BLaER1 treated with 17β-estradiol and CSF1 and Interleukin-3, amounts not matched to agents 10 nM and 100 nM (cell line): Measurements from ENCODE around the gene PTPRN2.

ENCODE experiments used
- H3K27ac ChIP-seq, 11 experiments: shearing (Covaris generic); formaldehyde crosslinking; 2 replicates each; pipeline ENCODE4 v1.8.1; 2022
- H3K27me3 ChIP-seq, 11 experiments: shearing (Covaris generic); formaldehyde crosslinking; 2 replicates each; pipeline ENCODE4 v1.8.1; 2022
- H3K36me3 ChIP-seq, 11 experiments: shearing (Covaris generic); formaldehyde crosslinking; 2 replicates each; pipeline ENCODE4 v1.8.1; 2022
- H3K4me1 ChIP-seq, 10 experiments: shearing (Covaris generic); formaldehyde crosslinking; 2 replicates each; pipeline ENCODE4 v1.8.1; 2022
- H3K4me2 ChIP-seq, 11 experiments: shearing (Covaris generic); formaldehyde crosslinking; 2 replicates each; pipeline ENCODE4 v1.8.1; 2022
- H3K4me3 ChIP-seq, 10 experiments: shearing (Covaris generic); formaldehyde crosslinking; 2 replicates each; pipeline ENCODE4 v1.8.1; 2022
- H3K9ac ChIP-seq, 11 experiments: shearing (Covaris generic); formaldehyde crosslinking; 2 replicates each; pipeline ENCODE4 v1.8.1; 2022
- H3K9me3 ChIP-seq, 11 experiments: shearing (Covaris generic); formaldehyde crosslinking; replicated peaks in 1 of 11; 2 replicates each; pipeline ENCODE4 v1.8.1; 2022
- H4K20me1 ChIP-seq, 11 experiments: shearing (Covaris generic); formaldehyde crosslinking; 2 replicates each; pipeline ENCODE4 v1.8.1; 2022
- Cebpa-rat ChIP-seq, 11 experiments: shearing (Covaris generic); IDR thresholded peaks; 2 replicates each; pipeline ENCODE4 v1.8.1; 2022

Gene PTPRN2

GRCh38 chr7:158063850-158064610, 523.6 kb downstream of the PTPRN2 start:
- H3K27ac ChIP-seq = no peak overlapping the region
- H4K20me1 ChIP-seq = no peaks in the 10 kb centered on the region
- no peak overlapping the region for H3K4me3 ChIP-seq
- peak overlapping the region in 7 of 11 experiments; percentile 2 to 41 (median 29); a peak in 10 of 22 replicates for H3K4me2 ChIP-seq
- no peaks in the 10 kb centered on the region for H3K36me3 ChIP-seq
- H3K9ac ChIP-seq = no peak overlapping the region
- H3K9me3 ChIP-seq = peaks cover 33 to 42% (median 37%) of the 10 kb centered on the region in 11 experiments
- H3K4me1 ChIP-seq = peaks cover 0 to 32% (median 13%) of the 10 kb centered on the region in 10 experiments; a peak in 12 of 20 replicates
- no peak for TF ChIP-seq Cebpa-rat (IDR thresholded peaks at IDR 0.05)
- H3K27me3 ChIP-seq = no peaks in the 10 kb centered on the region

GRCh38 chr7:158062661-158063060, 525.0 kb downstream of the PTPRN2 start:
- Histone ChIP-seq H3K27ac (no peak overlapping the region), H3K9me3 (peaks cover 39 to 56% (median 46%) of the 10 kb centered on the region in 11 experiments), H3K36me3 (no peaks in the 10 kb centered on the region), H3K9ac (no peak overlapping the region), H3K4me3 (no peak overlapping the region), H3K4me2 (no peak overlapping the region), H4K20me1 (no peaks in the 10 kb centered on the region), H3K4me1 (peaks cover 0 to 24% (median 11%) of the 10 kb centered on the region in 10 experiments; a peak in 12 of 20 replicates), H3K27me3 (no peaks in the 10 kb centered on the region)
- TF ChIP-seq Cebpa-rat (IDR thresholded peaks at IDR 0.05) = no peak

- H3K36me3 ChIP-seq = no peaks in the 10 kb centered on the region
- no peak overlapping the region for H3K4me2 ChIP-seq
- peaks cover 42 to 62% (median 52%) of the 10 kb centered on the region in 11 experiments for H3K9me3 ChIP-seq
- H4K20me1 ChIP-seq = no peaks in the 10 kb centered on the region
- no peak overlapping the region for H3K9ac ChIP-seq
- no peak for TF ChIP-seq Cebpa-rat (IDR thresholded peaks at IDR 0.05)
- no peaks in the 10 kb centered on the region for H3K27me3 ChIP-seq
- peaks cover 0 to 19% (median 7%) of the 10 kb centered on the region in 10 experiments; a peak in 10 of 20 replicates for H3K4me1 ChIP-seq
- no peak overlapping the region for H3K4me3 ChIP-seq
- H3K27ac ChIP-seq = no peak overlapping the region
Observed at GRCh38 chr7:158061884-158062656, 525.6 kb downstream of the PTPRN2 start.

- no peak overlapping the region for H3K27ac ChIP-seq
- no peaks in the 10 kb centered on the region for H3K27me3 ChIP-seq
- H3K4me3 ChIP-seq = no peak overlapping the region
- H3K4me2 ChIP-seq = no peak overlapping the region
- TF ChIP-seq Cebpa-rat (IDR thresholded peaks at IDR 0.05) = no peak
- no peaks in the 10 kb centered on the region for H3K36me3 ChIP-seq
- H3K9ac ChIP-seq = no peak overlapping the region
- peaks cover 0 to 14% (median 7%) of the 10 kb centered on the region in 10 experiments; a peak in 10 of 20 replicates for H3K4me1 ChIP-seq
- no peaks in the 10 kb centered on the region for H4K20me1 ChIP-seq
- peaks cover 42 to 63% (median 53%) of the 10 kb centered on the region in 11 experiments for H3K9me3 ChIP-seq
Observed at GRCh38 chr7:158061026-158061630, 526.5 kb downstream of the PTPRN2 start.

GRCh38 chr7:158060216-158060615, 527.4 kb downstream of the PTPRN2 start:
- H3K4me2 ChIP-seq = no peak overlapping the region
- H3K4me3 ChIP-seq = no peak overlapping the region
- H3K9me3 ChIP-seq = peaks cover 42 to 63% (median 53%) of the 10 kb centered on the region in 11 experiments
- H3K27ac ChIP-seq = no peak overlapping the region
- H3K36me3 ChIP-seq = no peaks in the 10 kb centered on the region
- H3K4me1 ChIP-seq = peaks cover 0 to 14% (median 7%) of the 10 kb centered on the region in 10 experiments; a peak in 10 of 20 replicates
- TF ChIP-seq Cebpa-rat (IDR thresholded peaks at IDR 0.05) = no peak
- H3K9ac ChIP-seq = no peak overlapping the region
- H4K20me1 ChIP-seq = no peaks in the 10 kb centered on the region
- H3K27me3 ChIP-seq = no peaks in the 10 kb centered on the region

- Histone ChIP-seq H3K4me3 (no peak overlapping the region), H3K27ac (no peak overlapping the region), H3K4me2 (no peak overlapping the region), H4K20me1 (no peaks in the 10 kb centered on the region), H3K9ac (no peak overlapping the region), H3K9me3 (peaks cover 31 to 52% (median 42%) of the 10 kb centered on the region in 11 experiments), H3K27me3 (no peaks in the 10 kb centered on the region), H3K4me1 (peaks cover 0 to 4% (median 2%) of the 10 kb centered on the region in 10 experiments; a peak in 6 of 20 replicates), H3K36me3 (no peaks in the 10 kb centered on the region)
- no peak for TF ChIP-seq Cebpa-rat (IDR thresholded peaks at IDR 0.05)
Observed at GRCh38 chr7:158057446-158057845, 530.2 kb downstream of the PTPRN2 start.

GRCh38 chr7:158056761-158057160, 530.9 kb downstream of the PTPRN2 start:
- Histone ChIP-seq H4K20me1 (no peaks in the 10 kb centered on the region), H3K4me3 (no peak overlapping the region), H3K27me3 (no peaks in the 10 kb centered on the region), H3K9me3 (peaks cover 24 to 45% (median 35%) of the 10 kb centered on the region in 11 experiments), H3K4me1 (peaks cover 0 to 11% (median 7%) of the 10 kb centered on the region in 10 experiments; a peak in 10 of 20 replicates), H3K36me3 (no peaks in the 10 kb centered on the region), H3K27ac (no peak overlapping the region), H3K4me2 (no peak overlapping the region), H3K9ac (no peak overlapping the region)
- TF ChIP-seq Cebpa-rat (IDR thresholded peaks at IDR 0.05) = no peak

- peaks cover 16 to 36% (median 26%) of the 10 kb centered on the region in 11 experiments for H3K9me3 ChIP-seq
- H3K36me3 ChIP-seq = no peaks in the 10 kb centered on the region
Observed at GRCh38 chr7:158055726-158056510, 531.7 kb downstream of the PTPRN2 start.

More at GRCh38 chr7:158055726-158056510, 531.7 kb downstream of the PTPRN2 start:
- no peak overlapping the region for H3K4me3 ChIP-seq
- no peak overlapping the region for H3K27ac ChIP-seq
- TF ChIP-seq Cebpa-rat (IDR thresholded peaks at IDR 0.05) = no peak
- H4K20me1 ChIP-seq = no peaks in the 10 kb centered on the region
- no peaks in the 10 kb centered on the region for H3K27me3 ChIP-seq
- H3K4me1 ChIP-seq = peaks cover 0 to 19% (median 14%) of the 10 kb centered on the region in 10 experiments; a peak in 15 of 20 replicates
- H3K9ac ChIP-seq = no peak overlapping the region
- H3K4me2 ChIP-seq = no peak overlapping the region
